GM18526 (cell line): ENCODE results near the gene SLC38A11.

ENCODE experiments used
- POLR2A ChIP-seq: IDR thresholded peaks from 3 replicates; pipeline ENCODE4 v1.6.1; 2011; ENCODE audit not compliant: insufficient read length; ENCODE audit errors: extremely low read depth

Gene SLC38A11

GRCh38 chr2:164967361-164967760 lies 12.0 kb upstream of the SLC38A11 start:
- no peak for TF ChIP-seq POLR2A

- TF ChIP-seq POLR2A = no peak
Observed at GRCh38 chr2:164964700-164965099, 9.4 kb upstream of the SLC38A11 start.

DNA sequence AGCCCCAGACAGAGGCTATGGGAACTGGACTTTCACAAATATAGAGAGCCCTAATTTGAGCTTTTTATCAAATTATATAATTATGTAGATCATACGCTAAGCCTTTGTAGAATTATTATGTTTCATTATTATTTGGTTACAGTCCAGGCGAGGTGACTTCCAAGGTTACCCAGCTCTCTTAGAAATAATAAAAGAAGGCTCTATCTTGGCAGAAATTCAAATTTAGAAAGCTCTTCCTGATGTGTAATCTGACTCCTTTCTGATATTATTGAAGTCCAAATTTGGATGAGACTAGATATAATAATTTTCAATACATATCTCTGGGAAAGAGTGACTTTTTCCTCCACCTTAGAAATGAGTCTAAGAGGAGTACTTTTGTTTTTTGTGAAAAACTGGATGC lies 4.8 kb upstream of the SLC38A11 start:
- TF ChIP-seq POLR2A = no peak

DNA sequence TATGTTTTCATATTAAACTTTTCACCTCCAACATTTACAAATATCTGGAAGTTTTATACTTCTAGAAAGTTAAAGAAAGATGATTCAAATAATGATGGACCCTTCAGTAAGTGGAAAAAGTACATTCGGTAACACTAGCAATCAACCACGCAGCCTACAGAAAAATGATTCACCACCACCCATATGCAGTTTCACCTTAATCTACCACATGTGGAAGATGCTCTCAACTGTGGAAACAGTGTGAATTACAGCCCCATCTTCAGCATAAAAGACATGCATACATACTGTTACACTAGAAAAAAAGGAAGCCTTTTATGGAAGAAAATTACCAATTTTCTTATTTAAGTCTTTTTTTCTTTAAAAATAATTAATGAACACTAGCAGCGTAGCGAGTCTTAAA lies 1.1 kb downstream of the SLC38A11 start:
- no peak for TF ChIP-seq POLR2A

GRCh38 chr2:164953279-164953678 lies 2.0 kb downstream of the SLC38A11 start:
- no peak for TF ChIP-seq POLR2A

DNA sequence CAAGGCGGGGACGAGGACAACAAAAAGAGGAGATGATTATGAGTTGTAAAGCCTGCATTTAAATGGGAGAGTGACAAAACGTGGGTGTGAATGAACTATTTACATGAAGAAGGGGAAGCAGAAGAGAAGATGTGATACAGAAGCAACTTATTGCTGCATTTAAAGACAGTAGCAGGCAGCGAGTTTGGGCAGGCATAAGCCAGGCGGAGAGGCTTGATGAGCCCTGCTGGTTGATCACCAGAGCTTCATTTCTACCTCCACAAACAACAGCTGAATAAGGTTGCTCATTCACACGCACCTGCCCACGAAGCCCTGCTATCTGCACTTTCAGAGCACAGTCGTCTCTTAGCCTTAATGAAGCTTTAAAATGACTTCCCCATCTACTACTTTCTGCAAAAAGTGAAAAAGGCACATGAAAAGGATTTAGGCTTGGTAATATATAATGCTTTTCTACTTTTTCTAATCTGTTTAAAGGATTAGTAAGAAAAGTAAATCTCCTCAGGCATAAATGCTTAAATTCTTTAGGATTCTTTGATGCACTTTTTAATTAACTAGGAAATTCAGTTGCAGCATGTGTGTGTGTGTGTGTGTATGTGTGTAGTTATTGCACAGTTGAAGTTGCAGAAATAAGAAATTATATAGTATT lies 3.1 kb downstream of the SLC38A11 start:
- no peak for TF ChIP-seq POLR2A

DNA sequence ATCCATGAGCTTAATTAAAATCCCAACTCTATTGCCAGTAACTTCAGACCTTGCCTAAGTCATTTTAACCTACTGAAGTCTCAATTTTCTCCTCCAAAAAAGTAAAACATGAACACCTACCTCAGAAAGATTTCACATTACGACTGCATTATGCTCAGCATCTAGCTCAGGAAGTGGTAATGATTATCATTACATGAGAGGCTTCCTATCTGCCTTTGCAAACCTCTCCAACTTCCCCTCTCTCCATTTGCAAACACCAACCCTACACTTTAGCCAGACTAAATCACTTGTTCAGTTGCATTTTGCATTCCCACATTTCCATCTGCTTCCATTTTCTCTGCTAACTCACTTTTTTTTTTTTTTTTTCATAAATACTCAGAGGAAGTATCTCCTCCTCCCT lies 6.8 kb downstream of the SLC38A11 start:
- TF ChIP-seq POLR2A = no peak

- no peak for TF ChIP-seq POLR2A
Observed at GRCh38 chr2:164947281-164947680, 8.0 kb downstream of the SLC38A11 start.

- TF ChIP-seq POLR2A = no peak
Observed at GRCh38 chr2:164943289-164943688, 12.0 kb downstream of the SLC38A11 start.

DNA sequence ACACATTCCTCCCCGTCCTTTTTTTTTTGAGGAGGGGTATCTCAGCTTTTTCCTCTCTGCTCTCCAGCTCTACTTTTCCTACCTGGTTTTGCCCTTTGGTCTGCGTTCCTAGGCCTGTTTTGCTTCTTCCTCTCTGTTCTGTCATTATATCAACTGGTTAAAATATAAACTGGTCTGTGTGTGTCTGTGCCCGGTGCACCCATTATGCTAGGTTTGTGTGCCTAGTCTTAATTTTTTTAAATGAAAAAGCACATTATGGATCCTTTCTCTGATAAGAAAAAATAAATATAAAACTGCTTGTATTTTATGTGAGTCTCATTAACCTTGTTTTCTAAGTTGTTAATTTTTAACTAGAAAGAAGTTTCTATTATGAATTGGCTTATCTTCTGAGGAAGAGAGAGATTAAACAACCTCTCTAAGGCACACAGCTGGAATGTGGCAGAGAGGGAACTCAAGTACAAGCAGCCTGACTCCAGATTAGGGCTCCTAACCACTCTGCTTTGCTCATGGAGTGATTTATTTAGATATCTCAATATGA lies 17.4 kb downstream of the SLC38A11 start:
- no peak for TF ChIP-seq POLR2A

GRCh38 chr2:164935118-164936101 lies 19.9 kb downstream of the SLC38A11 start:
- TF ChIP-seq POLR2A = no peak

GRCh38 chr2:164934401-164935117 lies 20.8 kb downstream of the SLC38A11 start:
- TF ChIP-seq POLR2A = no peak

- no peak for TF ChIP-seq POLR2A
Observed at GRCh38 chr2:164933671-164934189, 21.6 kb downstream of the SLC38A11 start.

DNA sequence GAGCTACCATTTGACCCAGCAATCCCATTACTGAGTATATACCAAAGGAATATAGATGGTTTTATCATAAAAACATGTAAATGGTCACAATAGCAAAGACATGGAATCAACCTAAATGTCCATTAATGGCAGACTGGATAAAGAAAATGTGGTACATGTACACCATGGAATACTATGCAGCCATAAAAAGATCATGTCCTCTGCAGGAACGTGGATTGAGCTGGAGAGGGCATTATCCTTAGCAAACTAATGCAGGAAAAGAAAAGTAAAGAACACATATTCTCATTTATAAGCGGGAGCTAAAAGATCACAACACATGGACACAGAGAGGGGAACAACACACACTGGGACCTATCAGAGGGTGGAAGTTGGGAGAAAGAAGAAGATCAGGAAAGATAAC lies 22.9 kb downstream of the SLC38A11 start:
- TF ChIP-seq POLR2A = no peak

DNA sequence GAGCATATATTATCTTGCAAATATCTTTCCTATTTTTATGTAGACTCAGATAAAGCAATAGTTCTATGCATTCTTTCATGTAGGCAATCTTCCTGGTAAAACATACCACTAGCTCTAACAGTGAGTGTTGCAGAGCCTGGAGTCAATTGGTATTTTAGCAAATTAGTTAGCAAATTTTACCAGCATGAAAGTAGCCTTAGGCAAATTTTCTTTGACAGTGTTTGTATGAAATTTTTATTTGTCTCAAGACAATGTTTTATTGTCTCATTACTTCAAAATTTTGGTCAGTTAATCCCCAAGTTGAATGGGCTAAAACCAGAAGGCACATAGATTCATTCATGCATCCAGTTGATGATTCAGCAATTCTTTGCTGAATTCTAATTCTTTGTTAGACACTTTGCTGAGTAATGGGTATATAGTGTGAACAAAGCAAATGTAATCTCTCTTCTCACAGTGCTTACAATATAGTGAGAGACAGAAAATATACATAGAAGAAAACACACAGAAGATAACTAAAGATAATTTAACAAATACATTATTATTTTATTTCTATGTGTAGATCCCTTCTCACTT lies 27.1 kb downstream of the SLC38A11 start:
- TF ChIP-seq POLR2A = no peak
